ENCODE results near the gene NEDD9. TPM values are rescaled to one million over a fixed set of nuclear protein-coding genes. Genes with fewer than 3 reads are reported as not detected.

Gene NEDD9
- polyA plus RNA-seq, 1 of the 3 experiments (the other 2 are of a cell fraction) = 7.4 TPM

DNA sequence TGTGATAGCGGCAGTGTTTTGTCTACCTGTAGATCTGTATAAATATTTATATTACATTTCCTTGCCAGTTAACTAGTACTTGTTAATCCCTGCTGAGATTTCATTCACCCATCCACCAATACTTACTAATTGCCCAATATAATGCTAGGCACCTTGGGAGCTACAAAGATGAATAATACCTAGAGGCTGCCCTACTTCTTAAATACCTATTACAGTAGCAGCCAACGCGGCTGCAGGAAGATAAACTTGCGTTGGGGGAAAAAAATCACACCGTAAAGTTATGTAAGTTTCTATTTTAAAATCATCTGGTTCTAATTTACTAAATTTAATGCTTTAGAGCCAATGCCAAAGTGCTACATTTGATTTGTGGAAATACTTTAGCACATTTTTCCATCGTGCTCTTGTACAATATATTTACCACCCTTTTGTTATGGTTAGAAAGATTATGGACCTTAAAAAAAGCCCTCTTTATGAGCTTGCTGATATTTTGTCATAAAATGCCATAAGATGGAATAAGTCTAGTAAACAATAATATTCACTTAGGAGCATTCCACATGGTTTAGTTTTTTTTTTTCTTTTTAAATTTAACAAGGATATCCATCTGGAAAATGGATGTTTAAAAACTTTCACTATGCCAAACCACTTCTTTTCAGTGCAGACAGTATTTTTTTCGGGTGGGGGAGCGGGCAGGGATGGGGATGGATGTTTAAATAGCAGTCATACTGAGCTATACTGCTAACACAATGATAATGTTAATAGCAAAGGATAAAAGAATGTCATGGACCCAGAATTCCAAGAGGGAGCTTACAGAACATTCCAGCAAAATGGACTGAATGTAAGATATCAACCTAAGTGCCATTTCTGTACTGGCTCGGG is 13.2 kb upstream of the NEDD9 start:
- no peaks in the 10 kb centered on the region for H3K79me2 ChIP-seq (ENCODE audit: insufficient read depth)
- ChIA-PET POLR2A (interaction anchor here (0.8 kb wide), 1 partner anchor 13 kb away, joined by 3 read pairs; the partner anchor contains the start of gene NEDD9), CTCF (interaction anchor here (0.6 to 2.4 kb wide), 3 partner anchors 8 to 251 kb away, joined by 3 to 6 read pairs (median 4); no protein-coding TSS in a partner anchor)
- H2AFZ ChIP-seq (ENCODE audit: low read depth) = no peak overlapping the region; the same call in 1 of the 2 replicates
- H3K9me2 ChIP-seq = no peaks in the 10 kb centered on the region
- no peaks in the 10 kb centered on the region for H3K9me3 ChIP-seq
- H3K4me1 ChIP-seq (ENCODE audit: control insufficient read depth in 1 of 2, insufficient read depth in 2 of 2, low read depth in 1 of 2, low read length in 1 of 2) = peaks cover 0 to 30% of the 10 kb centered on the region in 2 experiments; a peak in 2 of 4 replicates
- 0 out of 2 replicates have a peak overlapping the region, but pooled peaks have one; percentile 5 for H3K4me2 ChIP-seq
- H4K20me1 ChIP-seq (ENCODE audit: insufficient read depth) = no peaks in the 10 kb centered on the region
- no peak for DNase-seq
- H3K27me3 ChIP-seq (ENCODE audit: insufficient read depth) = no peaks in the 10 kb centered on the region
- 54% methylated on average over 9 of the region's 9 CpGs for WGBS (ENCODE audit: low lambda C conversion rate)
- H3K36me3 ChIP-seq (replicated peaks in 1 of 2; ENCODE audit: control insufficient read depth in 1 of 2, insufficient read depth in 2 of 2, low read length in 1 of 2) = no peaks in the 10 kb centered on the region
- H3K4me3 ChIP-seq (ENCODE audit: low read depth in 2 of 2, low read length in 1 of 2) = no peak overlapping the region
- peak; percentile 84 for TF ChIP-seq TCF12 (IDR thresholded peaks at IDR 0.05)
- peak; percentile 68; the same call in 1 of the 2 replicates for TF ChIP-seq MEF2A (IDR thresholded peaks at IDR 0.05; ENCODE audit: borderline replicate concordance, low read depth)
- TF ChIP-seq NFIC (IDR thresholded peaks at IDR 0.05; ENCODE audit: borderline replicate concordance) = peak; percentile 28; the same call in 1 of the 2 replicates
- peak; percentile 52 for TF ChIP-seq PBX3 (IDR thresholded peaks at IDR 0.05)
- TF ChIP-seq MAX (IDR thresholded peaks at IDR 0.05; ENCODE audit: low read depth) = no peak
- no peak for TF ChIP-seq ELF1 (IDR thresholded peaks at IDR 0.05)
- TF ChIP-seq TEAD4 (IDR thresholded peaks at IDR 0.05; ENCODE audit: borderline replicate concordance, insufficient read depth) = no peak
- peaks cover 6% of the 10 kb centered on the region for H3F3A ChIP-seq (replicated peaks; ENCODE audit: insufficient read depth)
- no peak overlapping the region for H3K9ac ChIP-seq
- H3K27ac ChIP-seq (ENCODE audit: low read depth in 2 of 2, low read length in 1 of 2) = peak overlapping the region; percentile 45 to 73; a peak in 3 of 4 replicates

DNA sequence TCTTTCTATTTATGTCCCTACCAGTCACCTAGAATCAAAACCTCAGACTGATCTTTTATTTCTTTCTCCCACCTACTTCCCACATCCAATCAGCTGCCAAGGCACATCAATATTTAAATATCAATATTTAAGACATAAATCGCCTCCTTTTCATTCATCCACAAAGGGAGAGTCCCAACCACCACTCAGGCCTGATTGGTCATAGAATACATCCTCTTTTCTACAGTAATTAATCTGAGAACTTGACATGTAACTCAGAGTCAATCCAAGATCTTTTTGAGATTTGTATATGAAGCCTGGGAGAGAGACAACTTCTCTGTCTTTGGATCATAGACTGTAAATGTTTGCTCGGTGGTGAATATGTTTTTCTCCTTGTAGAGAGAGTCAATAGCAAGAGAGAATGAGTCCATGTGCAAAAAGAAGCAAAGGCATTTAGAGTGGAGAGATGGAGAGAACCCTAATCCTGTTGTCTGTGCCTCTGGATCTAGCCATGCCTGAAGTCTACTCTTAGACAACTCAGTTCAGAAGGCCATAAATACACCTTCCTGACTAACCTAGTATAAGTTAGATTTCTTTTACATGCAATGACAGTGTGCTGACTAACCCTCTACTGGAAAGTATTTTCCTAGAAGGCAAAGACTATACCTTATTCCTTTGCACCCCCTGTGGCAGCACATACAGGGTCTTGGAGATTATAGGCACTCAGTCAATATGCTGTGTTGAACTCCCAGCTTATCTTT is 12.1 kb upstream of the NEDD9 start:
- H3K4me1 ChIP-seq (ENCODE audit: control insufficient read depth in 1 of 2, insufficient read depth in 2 of 2, low read depth in 1 of 2, low read length in 1 of 2) = peaks cover 0 to 23% of the 10 kb centered on the region in 2 experiments; a peak in 2 of 4 replicates
- H3K4me2 ChIP-seq = no peak overlapping the region
- H3K36me3 ChIP-seq (replicated peaks in 1 of 2; ENCODE audit: control insufficient read depth in 1 of 2, insufficient read depth in 2 of 2, low read length in 1 of 2) = no peaks in the 10 kb centered on the region
- no peak overlapping the region for H3K9ac ChIP-seq
- H3K27ac ChIP-seq (ENCODE audit: low read depth in 2 of 2, low read length in 1 of 2) = no peak overlapping the region
- POLR2A ChIA-PET = no interaction called here
- no peak overlapping the region for H3K4me3 ChIP-seq (ENCODE audit: low read depth in 2 of 2, low read length in 1 of 2)
- no peaks in the 10 kb centered on the region for H3K9me3 ChIP-seq
- no peaks in the 10 kb centered on the region for H3K27me3 ChIP-seq (ENCODE audit: insufficient read depth)
- DNase-seq = no peak
- no peaks in the 10 kb centered on the region for H4K20me1 ChIP-seq (ENCODE audit: insufficient read depth)
- 56% methylated on average over 2 of the region's 2 CpGs for WGBS (ENCODE audit: low lambda C conversion rate)
- peaks cover 6% of the 10 kb centered on the region for H3F3A ChIP-seq (replicated peaks; ENCODE audit: insufficient read depth)
- H3K79me2 ChIP-seq (ENCODE audit: insufficient read depth) = no peaks in the 10 kb centered on the region
- no peak overlapping the region for H2AFZ ChIP-seq (ENCODE audit: low read depth)
- no peaks in the 10 kb centered on the region for H3K9me2 ChIP-seq
- CTCF ChIA-PET = interaction anchor here (2.4 kb wide), 1 partner anchor 252 kb away, joined by 6 read pairs; no protein-coding TSS in a partner anchor
- TF ChIP-seq ZBTB33 (IDR thresholded peaks at IDR 0.05; ENCODE audit: borderline replicate concordance, low read depth) (no peak), SMC3 (IDR thresholded peaks at IDR 0.05; ENCODE audit: low read depth, low read length) (no peak), NRF1 (IDR thresholded peaks at IDR 0.05; ENCODE audit: low read depth, low read length) (no peak), JUND (IDR thresholded peaks at IDR 0.05) (no peak), RCOR1 (IDR thresholded peaks at IDR 0.05; ENCODE audit: low read length) (no peak), ELF1 (IDR thresholded peaks at IDR 0.05) (no peak), MEF2A (IDR thresholded peaks at IDR 0.05; ENCODE audit: borderline replicate concordance, low read depth) (no peak), FOSL2 (IDR thresholded peaks at IDR 0.05; ENCODE audit: borderline replicate concordance, low read depth) (no peak), NFIC (IDR thresholded peaks at IDR 0.05; ENCODE audit: borderline replicate concordance) (no peak), MAX (IDR thresholded peaks at IDR 0.05; ENCODE audit: low read depth) (no peak), RFX5 (IDR thresholded peaks at IDR 0.05; ENCODE audit: low read length) (no peak), RAD21 (IDR thresholded peaks at IDR 0.05; ENCODE audit: low read length) (no peak), TAF1 (IDR thresholded peaks at IDR 0.05; ENCODE audit: borderline replicate concordance, low read depth, low read length) (no peak), EP300 (IDR thresholded peaks at IDR 0.05; ENCODE audit: borderline replicate concordance in 1 of 2, low read depth in 1 of 2, low read length in 1 of 2) (no peak), USF1 (IDR thresholded peaks at IDR 0.05; ENCODE audit: borderline replicate concordance, low read depth) (no peak)
- TF ChIP-seq, protein P1, sequence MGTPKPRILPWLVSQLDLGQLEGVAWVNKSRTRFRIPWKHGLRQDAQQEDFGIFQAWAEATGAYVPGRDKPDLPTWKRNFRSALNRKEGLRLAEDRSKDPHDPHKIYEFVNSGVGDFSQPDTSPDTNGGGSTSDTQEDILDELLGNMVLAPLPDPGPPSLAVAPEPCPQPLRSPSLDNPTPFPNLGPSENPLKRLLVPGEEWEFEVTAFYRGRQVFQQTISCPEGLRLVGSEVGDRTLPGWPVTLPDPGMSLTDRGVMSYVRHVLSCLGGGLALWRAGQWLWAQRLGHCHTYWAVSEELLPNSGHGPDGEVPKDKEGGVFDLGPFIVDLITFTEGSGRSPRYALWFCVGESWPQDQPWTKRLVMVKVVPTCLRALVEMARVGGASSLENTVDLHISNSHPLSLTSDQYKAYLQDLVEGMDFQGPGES (IDR thresholded peaks at IDR 0.05; ENCODE audit: low read depth, low read length) = no peak
